KMS-11 (cell line): ENCODE data around the gene SLC13A5.

ENCODE experiments used
- H2AFZ ChIP-seq: fragments of 200-600 bp; sonication (generic); 2 replicates; pipeline ENCODE4 v1.6.1; 2016; ENCODE audit warnings: antibody characterized with exemption, mixed run types, low read depth
- H3K27ac ChIP-seq: fragments of 200-600 bp; sonication (generic); 2 replicates; pipeline ENCODE4 v1.6.1; 2016; ENCODE audit warnings: mild to moderate bottlenecking, mixed run types
- H3K27me3 ChIP-seq: fragments of 200-600 bp; sonication (generic); 2 replicates; pipeline ENCODE4 v1.6.1; 2017; ENCODE audit warnings: mild to moderate bottlenecking, low read depth, mixed run types, moderate library complexity; ENCODE audit not compliant: insufficient read depth
- H3K36me3 ChIP-seq: fragments of 200-600 bp; sonication (generic); 2 replicates; pipeline ENCODE4 v1.6.1; 2017; ENCODE audit warnings: mild to moderate bottlenecking, mixed run types; ENCODE audit not compliant: insufficient read depth
- H3K4me1 ChIP-seq: fragments of 200-600 bp; sonication (generic); 2 replicates; pipeline ENCODE4 v1.6.1; 2016; ENCODE audit warnings: mild to moderate bottlenecking, low read depth, mixed run types; ENCODE audit not compliant: poor library complexity, severe bottlenecking
- H3K4me2 ChIP-seq: fragments of 200-600 bp; sonication (generic); 2 replicates; pipeline ENCODE4 v1.7.0; 2016; ENCODE audit warnings: mild to moderate bottlenecking, mixed run types
- H3K4me3 ChIP-seq: fragments of 200-600 bp; sonication (generic); IDR thresholded peaks from 2 replicates; pipeline ENCODE4 v1.6.1; 2017; ENCODE audit warnings: low read depth, low read length, mixed read lengths; ENCODE audit not compliant: insufficient read depth
- H3K79me2 ChIP-seq: fragments of 200-600 bp; sonication (generic); 2 replicates; pipeline ENCODE4 v1.6.1; 2016; ENCODE audit warnings: low read depth, mixed run types; ENCODE audit not compliant: insufficient read depth
- H3K9ac ChIP-seq: fragments of 200-600 bp; sonication (generic); 2 replicates; pipeline ENCODE4 v1.6.1; 2016; ENCODE audit warnings: mild to moderate bottlenecking, mixed run types
- H4K20me1 ChIP-seq: fragments of 200-600 bp; sonication (generic); 2 replicates; pipeline ENCODE4 v1.6.1; 2016; ENCODE audit warnings: mild to moderate bottlenecking, mixed run types; ENCODE audit not compliant: insufficient read depth
- TF ChIP-seq, protein P1 (sequence below): fragments of 200-600 bp; sonication (generic); conservative IDR thresholded peaks from 2 replicates; pipeline ENCODE4 v1.6.1; 2017; ENCODE audit warnings: low read depth, mild to moderate bottlenecking, antibody characterized with exemption, low read length, moderate library complexity, mixed read lengths

Gene SLC13A5

DNA sequence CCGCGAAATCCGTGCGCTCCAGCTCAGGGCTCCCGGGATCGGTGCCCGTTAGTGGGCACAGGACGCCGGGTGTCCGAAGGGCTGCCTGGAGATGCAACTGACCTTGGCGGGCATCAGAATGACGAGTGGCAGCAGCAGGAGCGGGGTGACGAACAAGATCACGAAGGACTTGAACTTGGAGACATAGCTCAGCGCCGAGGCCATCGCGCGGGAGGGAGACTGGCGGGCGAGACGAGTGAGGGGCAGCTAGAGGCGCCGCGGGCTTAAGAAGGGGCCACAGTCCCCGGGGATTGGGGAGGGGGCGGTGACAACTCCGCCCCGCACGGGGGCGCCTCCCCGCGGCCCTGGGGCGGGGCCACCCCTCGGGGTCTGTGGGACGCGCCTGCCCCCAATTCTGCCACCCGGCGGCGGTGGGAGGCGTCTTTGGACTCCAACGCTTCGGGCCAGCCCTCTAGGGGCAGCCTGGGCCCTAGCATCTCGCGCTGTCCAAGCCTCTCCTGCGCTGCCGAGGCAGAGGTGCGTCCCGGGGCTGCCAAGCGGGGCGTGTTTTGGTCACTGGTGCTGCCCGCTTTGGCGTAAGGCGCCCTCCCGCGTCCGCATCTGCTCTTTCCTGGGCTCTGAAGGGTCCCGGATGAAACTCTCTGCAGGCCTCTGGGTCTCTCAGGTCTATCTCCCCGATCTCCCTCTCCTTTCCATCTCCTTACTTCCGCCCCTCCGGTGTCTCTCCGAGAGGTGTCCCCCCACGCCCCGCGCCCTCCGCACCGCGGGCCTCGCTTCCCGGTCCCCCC, at the start of gene SLC13A5:
Gene SLC13A5, minus strand, starts transcription at position 240 of the 788 bp plus-strand sequence. Its CDS starts 36 bp downstream, at position 204.
- no peak within 1 kb of the TSS for H3K4me3 ChIP-seq
- no peak within 1 kb of the TSS for H3K27ac ChIP-seq
- H3K4me2 ChIP-seq, result no peak within 1 kb of the TSS
- no peaks in the 10 kb centered on the region for H3K27me3 ChIP-seq
- H3K79me2 ChIP-seq, result no peaks in the 10 kb centered on the region
- H4K20me1 ChIP-seq, result no peaks in the 10 kb centered on the region
- TF ChIP-seq, protein P1, sequence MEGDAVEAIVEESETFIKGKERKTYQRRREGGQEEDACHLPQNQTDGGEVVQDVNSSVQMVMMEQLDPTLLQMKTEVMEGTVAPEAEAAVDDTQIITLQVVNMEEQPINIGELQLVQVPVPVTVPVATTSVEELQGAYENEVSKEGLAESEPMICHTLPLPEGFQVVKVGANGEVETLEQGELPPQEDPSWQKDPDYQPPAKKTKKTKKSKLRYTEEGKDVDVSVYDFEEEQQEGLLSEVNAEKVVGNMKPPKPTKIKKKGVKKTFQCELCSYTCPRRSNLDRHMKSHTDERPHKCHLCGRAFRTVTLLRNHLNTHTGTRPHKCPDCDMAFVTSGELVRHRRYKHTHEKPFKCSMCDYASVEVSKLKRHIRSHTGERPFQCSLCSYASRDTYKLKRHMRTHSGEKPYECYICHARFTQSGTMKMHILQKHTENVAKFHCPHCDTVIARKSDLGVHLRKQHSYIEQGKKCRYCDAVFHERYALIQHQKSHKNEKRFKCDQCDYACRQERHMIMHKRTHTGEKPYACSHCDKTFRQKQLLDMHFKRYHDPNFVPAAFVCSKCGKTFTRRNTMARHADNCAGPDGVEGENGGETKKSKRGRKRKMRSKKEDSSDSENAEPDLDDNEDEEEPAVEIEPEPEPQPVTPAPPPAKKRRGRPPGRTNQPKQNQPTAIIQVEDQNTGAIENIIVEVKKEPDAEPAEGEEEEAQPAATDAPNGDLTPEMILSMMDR, result no peak
- no peaks in the 10 kb centered on the region for H3K36me3 ChIP-seq
- H2AFZ ChIP-seq, result no peak within 1 kb of the TSS
- H3K9ac ChIP-seq, result no peak within 1 kb of the TSS
- H3K4me1 ChIP-seq, result no peaks in the 10 kb centered on the region

DNA sequence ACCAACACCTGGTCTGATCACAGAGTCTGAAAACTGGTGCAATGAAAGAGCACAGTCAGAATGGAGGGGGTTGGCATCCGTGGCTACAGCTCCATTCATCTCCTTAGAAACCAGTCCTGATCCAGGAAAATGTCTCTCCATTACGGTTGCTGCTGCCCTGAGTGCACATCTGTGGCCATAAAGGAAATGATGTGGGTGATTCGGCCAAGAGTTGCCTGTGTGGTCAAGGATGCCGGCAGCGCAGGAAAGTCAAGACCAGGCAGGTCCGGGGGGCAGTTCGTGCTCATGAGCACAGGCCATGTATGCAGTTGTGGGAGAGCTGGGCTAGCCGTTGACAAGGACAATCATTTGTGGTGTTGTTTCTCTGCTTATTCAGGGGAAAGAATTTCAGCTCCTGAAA, 48.6 kb upstream of the SLC13A5 start:
- Histone ChIP-seq H3K4me2 (no peak overlapping the region), H3K27ac (no peak overlapping the region), H3K4me3 (no peak overlapping the region), H3K79me2 (no peaks in the 10 kb centered on the region), H2AFZ (no peak overlapping the region), H3K9ac (no peak overlapping the region), H4K20me1 (no peaks in the 10 kb centered on the region), H3K36me3 (no peaks in the 10 kb centered on the region), H3K4me1 (no peaks in the 10 kb centered on the region), H3K27me3 (no peaks in the 10 kb centered on the region)
- TF ChIP-seq, protein P1, result no peak

DNA sequence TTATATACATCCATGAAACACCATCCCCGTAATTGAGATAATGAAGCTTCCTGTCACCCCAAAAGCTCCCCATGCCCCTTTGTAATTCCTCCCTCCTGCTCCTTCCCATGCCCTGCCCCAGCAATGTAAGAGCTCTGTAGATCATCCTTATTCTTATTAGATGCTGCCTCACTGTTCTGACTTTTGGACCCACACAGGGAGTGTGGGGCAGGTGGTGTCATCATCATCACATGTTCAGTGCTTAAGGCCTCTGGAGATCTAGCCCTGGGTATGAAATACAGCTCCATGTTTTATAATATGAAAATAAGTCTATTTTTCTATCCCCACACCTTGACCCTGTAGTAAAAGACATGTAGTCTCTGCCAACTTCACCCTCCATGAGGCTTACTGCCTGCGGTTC, 44.6 kb upstream of the SLC13A5 start:
- H3K4me3 ChIP-seq, result no peak overlapping the region

DNA sequence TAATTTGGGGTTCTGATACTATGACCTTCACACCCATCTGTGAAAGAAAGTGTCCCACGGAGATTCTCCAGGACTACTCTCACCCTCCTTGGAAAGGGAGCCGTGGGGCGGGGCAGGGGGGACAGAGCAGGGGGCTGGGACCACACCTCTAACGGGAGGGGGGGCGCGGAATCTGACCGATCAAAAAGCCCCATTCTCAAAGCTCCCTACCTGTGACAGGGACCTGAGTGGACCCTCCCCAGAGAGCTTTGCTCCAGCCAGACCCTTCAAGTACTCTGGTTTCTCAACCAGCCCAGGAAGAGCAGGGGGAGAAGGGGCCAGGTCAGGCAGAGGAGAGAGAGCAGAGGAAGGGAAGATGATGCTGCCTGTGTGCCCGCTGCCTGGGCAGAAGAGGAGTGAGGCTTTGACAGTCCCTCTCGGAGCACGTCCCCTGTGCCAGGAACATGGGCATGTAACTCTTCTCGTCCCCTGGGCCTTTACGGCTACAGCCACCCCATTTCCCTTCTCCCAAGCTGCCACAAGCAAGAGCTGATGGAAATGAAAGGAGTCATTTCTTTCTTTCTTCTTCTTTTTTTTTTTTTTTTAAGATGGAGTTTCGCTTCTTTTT, 43.4 kb upstream of the SLC13A5 start:
- Histone ChIP-seq H3K4me3 (no peak overlapping the region), H3K36me3 (no peaks in the 10 kb centered on the region), H3K27me3 (no peaks in the 10 kb centered on the region), H3K27ac (no peak overlapping the region), H3K9ac (no peak overlapping the region), H4K20me1 (no peaks in the 10 kb centered on the region), H2AFZ (no peak overlapping the region; the same call in 1 of the 2 replicates), H3K4me2 (no peak overlapping the region; the same call in 1 of the 2 replicates), H3K4me1 (no peaks in the 10 kb centered on the region), H3K79me2 (no peaks in the 10 kb centered on the region)
- TF ChIP-seq, protein P1, result no peak

More for the DNA sequence above, 44.6 kb upstream of the SLC13A5 start:
- Histone ChIP-seq H3K4me1 (no peaks in the 10 kb centered on the region), H3K36me3 (no peaks in the 10 kb centered on the region), H4K20me1 (no peaks in the 10 kb centered on the region), H3K4me2 (no peak overlapping the region), H3K9ac (no peak overlapping the region), H2AFZ (no peak overlapping the region), H3K27me3 (no peaks in the 10 kb centered on the region), H3K27ac (no peak overlapping the region), H3K79me2 (no peaks in the 10 kb centered on the region)
- TF ChIP-seq, protein P1, result no peak
